GM18511 (cell line): ENCODE data around the gene TMIGD2.
"Not testable (repeated sequence)": the region's sequence is repeated elsewhere in the genome, so short reads cannot be mapped to it uniquely, and the experiment has no call there.

Experiments
- ATAC-seq: cut with Tn5 transposase; IDR thresholded peaks from one replicate; pipeline ENCODE4 v1.9.1; 2021; ENCODE audit warnings: mild to moderate bottlenecking, moderate library complexity; ENCODE audit not compliant: unreplicated experiment

The TMIGD2 gene, protein sequence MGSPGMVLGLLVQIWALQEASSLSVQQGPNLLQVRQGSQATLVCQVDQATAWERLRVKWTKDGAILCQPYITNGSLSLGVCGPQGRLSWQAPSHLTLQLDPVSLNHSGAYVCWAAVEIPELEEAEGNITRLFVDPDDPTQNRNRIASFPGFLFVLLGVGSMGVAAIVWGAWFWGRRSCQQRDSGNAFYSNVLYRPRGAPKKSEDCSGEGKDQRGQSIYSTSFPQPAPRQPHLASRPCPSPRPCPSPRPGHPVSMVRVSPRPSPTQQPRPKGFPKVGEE

DNA sequence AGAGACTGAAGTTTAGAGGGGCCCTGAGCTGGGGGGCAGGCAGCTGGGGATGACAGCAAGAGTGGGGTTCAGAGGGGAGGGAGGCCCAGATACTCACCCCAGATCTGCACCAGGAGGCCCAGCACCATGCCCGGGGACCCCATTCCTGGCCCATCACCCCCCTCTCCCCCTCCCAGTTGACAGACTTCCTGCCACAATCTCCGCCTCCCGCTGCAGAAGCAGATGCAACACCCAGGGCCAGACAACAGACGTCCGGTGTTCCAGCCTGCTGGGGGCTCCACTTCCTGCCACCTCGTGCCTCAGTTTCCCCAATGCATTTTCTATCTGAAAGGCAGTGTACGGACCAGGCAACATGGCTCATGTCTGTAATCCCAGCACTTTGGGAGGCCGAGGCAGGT is at the start of gene TMIGD2:
Gene TMIGD2, minus strand, starts transcription at position 147 of the 398 bp plus-strand sequence. Its CDS starts 4 bp downstream, at position 143.
- ATAC-seq = no peak

DNA sequence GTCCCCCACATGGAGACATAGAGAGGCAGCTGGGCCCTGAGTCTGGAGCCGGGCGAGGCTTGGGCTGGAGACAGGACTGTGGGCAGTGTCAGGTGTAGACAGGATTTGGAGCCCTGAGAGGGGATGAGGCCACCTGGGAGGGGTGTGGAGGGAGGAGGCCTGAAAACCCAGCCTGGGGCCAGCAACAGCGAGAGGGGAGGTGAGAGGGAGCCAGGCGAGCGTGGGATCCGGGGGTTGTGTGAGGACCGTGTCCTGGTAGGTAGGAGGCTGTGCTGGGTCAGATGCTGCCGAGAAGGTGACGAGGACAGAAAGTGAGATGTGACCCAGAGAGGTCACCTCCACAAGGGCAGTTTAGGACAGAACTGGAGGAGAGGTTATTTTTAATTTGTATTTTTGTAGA is 48.5 kb upstream of the TMIGD2 start:
- no peak for ATAC-seq

DNA sequence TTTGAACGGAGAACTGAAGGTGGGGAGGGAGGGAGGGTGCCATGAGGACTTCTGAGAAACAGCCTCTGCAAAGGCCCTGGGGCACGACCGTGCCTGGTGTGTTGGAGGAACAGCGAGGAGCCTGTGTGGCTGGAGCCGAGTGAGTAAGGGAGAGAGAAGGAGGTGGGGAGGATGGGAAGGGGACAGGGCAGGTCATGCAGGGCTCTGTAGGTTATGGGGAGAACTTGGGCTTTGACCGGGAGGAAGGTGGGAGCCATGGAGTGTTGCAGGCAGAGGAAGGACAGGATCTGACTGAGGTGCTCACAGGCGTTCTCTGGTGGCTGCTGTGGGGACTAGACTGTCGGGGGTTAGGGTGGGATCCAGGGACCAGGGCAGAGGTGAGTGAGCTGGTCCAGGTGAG is 47.9 kb upstream of the TMIGD2 start:
- no peak for ATAC-seq

DNA sequence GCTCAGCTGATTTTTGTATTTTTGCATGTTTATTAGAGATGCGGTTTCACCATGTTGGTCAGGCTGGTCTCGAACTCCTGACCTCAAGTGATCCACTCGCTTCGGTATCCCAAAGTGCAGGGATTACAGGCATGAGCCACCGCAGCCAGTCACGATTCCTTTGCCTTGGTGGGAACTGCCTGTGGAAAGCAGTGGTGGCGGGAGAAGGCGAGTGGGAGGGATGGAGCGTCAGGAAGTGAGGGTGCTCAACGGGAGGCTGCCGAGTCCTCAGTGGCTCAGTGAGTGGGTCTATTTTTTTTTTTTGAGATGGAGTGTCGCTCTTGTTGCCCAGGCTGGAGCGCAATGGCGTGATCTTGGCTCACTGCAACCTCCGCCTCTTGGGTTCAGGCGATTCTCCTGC is 47.0 kb upstream of the TMIGD2 start:
- ATAC-seq = not testable (repeated sequence)

DNA sequence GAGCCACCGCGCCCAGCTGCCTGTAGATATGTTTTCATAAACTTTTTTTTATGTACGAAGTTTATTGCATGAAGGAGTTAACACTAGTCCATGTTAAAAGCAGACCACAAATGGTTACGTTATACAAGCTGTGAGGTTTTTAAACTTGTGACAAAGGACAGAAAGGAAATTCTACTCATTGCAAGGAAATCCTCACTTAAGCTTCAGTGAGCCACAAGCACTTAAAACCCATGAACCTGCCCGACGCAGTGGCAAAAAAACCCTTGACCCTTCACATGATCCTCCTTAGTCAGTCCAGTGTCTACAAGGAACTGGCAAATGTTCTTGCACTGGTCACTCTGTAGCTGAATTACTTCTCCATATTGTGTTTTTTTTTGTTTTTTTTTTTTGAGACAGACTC is 45.3 kb upstream of the TMIGD2 start:
- no peak for ATAC-seq

DNA sequence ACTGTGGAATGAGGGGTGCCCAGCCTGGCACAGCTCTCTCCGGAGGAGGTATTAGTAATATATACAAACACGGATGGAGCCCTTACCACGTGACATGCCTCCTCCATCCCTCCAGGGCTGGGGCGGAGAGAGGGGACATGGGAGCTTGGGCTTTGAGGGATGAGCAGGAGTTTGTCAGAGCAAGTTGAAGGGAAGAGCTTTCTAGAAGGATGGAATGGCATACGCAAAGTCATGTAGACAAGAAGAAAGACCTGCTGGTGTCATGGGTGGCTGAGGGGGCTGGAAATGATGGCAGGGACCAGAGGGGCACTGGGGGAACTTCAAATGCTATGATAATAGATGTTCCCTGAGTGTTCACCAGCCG is 43.8 kb upstream of the TMIGD2 start:
- no peak for ATAC-seq

DNA sequence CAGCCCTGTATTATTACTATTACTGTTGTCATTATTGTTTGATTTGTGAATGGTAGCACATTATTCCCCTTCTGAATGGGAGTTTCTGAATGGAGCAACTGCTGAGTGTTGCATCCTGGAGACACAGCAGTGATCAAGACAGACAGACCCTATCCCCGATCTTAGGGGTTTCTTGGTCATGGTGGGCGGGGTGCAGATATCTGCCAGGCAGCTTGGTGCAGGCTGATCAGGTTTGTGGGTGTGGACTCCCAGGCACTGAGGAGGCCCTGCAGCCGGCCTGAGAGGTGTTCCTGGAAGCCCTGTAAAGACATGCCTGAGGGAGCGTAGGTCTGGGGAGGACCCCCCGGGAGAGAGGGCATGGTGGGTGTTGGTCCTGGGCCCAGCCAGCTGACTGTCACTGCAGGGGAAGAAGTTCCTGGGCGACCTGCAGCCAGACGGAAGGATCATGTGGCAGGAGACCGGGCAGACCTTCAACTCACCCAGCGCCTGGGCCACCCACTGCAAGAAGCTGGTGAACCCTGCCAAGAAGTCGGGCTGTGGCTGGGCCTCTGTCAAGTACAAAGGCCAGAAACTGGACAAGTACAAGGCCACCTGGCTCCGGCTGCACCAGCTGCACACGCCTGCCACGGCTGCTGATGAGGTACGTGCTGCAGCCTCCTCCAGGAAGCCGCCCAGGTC is 43.3 kb upstream of the TMIGD2 start:
- ATAC-seq = no peak

DNA sequence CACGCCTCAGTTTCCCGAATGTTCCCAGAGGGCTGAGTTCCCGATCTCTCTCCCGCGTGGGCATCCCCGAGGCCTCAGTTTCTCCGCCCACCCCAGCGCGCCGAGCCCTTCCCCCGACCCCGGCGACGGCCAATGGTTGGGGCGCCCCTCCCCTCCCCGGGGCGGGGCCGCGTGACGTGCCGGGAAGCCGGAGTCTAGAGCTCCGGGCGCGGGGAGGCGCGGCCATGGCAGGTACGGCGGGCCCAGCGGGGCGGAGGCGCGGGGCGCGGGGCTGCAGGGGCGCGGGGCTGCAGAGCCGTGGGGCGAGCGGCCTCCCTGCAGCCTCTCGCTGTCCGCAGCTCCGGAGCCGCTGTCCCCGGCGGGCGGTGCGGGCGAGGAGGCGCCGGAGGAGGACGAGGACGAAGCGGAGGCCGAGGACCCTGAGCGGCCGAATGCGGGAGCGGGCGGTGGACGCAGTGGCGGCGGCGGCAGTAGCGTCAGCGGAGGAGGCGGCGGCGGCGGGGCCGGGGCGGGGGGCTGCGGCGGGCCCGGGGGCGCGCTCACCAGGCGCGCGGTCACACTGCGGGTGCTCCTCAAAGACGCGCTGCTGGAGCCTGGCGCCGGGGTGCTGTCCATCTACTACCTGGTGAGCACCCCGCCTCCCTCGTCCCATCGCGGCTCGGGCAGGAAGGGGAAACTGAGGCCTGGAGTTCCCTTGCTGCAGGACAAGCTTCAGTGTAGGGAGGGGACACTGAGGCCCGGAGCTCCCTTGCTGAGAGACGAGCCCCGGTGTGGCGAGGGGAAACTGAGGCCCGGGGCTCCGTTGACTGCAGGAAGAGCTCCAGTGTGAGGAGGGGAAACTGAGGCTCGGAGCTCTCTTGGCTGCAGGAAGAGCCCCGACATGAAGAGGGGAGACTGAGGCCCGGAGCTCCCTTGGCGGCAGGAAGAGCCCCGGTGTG is 41.5 kb upstream of the TMIGD2 start, which contains the start of gene MPND:
Gene MPND, plus strand, starts transcription at position 193 of the 938 bp plus-strand sequence. Its CDS starts 32 bp downstream, at position 225.
- peak; percentile 63 for ATAC-seq

DNA sequence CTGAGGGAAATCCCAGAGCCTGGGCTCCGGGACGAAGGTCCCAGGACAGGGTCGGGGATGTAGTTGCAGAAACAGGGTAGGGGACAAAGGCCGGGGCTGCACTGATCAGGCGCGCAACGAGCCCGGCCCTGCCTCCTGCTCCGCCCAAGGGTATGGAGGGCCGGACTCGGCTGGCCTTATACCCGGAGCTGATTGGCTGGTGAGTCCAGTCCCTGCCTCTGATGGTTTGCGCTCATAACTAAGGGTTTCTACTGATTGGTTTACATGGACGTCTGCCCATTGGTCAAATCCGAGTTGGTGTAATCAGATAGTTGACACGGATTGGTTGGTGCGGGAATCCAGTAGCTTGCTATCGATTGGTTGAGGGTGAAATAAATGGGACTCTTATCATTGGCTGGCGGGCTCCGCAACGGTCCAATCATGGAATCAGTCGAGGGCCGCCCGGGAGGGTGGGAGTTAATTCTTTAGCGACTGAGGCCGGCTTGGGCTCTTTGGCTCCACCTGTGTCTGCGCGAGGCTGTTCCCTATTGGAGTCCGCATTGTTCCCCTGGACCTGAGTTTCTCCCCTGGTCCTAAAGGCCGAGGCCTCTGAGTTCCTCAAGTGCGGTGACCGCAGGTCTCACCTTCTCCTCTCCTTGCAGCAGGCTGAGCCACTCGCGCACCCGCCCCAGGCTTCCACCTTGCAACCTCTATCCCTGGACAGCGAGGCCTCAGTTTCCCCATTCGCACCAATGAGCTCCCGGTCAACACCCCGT is 40.6 kb upstream of the TMIGD2 start:
- ATAC-seq = peak; percentile 87

DNA sequence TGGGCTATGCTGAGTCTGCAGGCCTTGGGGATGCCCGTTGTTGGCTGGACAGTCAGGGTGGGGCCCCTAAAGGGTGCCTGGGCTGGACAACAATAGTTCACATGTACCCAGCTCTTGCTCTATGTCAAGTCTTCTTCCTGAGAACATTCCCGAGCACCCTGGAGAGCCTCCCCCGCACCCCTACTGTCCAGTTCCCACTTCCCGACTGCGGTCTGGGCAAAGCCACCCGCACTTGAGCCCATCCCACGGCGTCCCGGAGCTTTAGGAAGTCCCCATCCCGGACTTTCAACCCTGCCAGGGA is 40.1 kb upstream of the TMIGD2 start:
- ATAC-seq = no peak

DNA sequence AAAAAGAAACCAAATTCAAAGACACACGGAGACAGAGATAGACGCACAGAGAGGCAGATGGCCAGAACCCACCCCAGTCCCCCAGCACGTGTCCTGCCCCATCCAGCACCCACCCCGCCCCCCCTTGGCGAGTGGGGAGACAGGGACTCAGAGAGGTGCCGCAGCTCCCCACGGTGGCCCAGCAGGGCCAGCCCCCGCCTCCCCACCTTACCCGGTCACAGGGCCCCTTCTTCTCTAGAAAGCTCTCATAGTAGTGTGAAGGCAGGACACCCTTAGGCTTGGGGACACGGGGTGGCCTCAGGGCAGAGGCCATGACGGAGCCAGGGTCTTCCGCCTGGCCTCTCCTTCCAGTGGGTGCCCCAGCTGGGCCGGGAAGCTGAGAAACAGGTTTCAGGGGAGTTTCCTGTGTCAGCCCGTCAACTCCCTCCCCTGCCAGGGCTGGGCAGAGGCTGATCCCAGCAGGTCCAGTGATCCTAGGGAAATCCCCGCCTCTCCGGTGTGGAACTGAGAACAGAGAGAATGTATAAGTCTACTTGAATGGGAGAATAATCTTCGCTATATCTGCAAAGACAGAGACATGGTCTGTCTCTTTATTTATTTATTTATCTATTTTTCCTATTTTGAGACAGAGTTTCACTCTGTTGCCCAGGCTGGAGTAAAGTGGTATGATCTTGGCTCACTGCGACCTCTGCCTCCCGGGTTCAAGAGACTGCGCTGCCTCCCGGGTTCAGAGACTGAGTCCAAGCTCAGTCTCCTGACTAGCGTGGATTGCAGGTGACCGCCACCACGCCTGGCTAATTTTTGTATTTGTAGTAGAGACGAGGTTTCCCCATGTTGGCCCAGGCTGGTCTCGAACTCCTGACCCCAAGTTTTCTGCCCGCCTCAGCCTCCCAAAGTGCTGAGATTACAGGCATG is 36.5 kb upstream of the TMIGD2 start, which contains the start of gene STAP2:
Gene STAP2, minus strand, starts transcription at position 387 of the 915 bp plus-strand sequence. Its CDS starts 74 bp downstream, at position 313.
- no peak for ATAC-seq

DNA sequence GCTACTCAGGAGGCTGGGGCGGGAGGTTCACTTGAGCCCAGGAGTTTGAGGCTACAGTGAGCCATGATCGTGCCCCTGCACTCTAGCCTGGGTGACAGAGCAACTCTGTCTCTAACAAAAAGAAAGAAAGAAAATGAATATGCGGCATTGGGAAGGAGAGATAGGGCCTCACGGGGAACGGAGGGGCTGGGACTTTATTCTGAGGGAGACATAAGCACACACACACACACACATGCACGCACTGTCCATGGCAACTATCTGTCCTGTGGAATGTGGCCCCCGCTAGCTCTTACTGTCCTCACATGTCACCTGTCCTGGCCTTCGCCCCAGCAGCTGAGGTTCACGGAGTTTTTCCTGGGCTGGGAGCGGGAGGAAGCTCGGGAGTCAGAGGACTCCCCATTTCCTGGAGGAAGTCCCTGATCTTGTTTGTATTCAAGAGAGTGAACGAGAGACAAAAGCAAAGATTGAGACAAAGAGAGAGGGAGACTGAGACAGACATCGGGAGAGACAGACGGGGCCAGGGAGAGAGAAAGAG is 35.8 kb upstream of the TMIGD2 start:
- ATAC-seq = no peak

DNA sequence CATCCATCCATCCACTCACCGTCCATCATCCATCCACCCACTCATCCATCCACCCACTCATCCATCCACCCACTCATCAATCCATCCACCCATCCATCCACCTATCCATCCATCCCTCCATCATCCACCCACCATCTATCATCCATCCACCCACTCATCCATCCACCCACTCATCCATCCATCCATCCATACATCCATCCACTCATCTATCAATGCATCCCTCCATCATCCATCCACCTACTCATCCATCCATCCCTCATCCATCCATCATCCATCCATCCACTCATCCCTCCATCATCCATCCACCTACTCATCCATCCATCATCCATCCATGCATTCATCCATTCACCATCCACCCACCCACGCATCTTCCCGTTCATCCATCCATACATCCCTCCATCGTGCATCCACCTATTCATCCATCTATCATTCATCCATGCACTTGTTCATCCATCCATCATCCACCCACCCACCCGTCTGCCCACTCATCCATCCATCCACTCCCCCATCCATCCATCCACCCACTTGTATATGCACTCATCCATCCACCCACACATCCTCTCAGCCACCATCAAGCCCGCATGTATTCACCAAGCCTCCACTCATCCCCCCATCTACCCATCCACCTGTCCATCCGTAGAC is 32.9 kb upstream of the TMIGD2 start:
- ATAC-seq = no peak

DNA sequence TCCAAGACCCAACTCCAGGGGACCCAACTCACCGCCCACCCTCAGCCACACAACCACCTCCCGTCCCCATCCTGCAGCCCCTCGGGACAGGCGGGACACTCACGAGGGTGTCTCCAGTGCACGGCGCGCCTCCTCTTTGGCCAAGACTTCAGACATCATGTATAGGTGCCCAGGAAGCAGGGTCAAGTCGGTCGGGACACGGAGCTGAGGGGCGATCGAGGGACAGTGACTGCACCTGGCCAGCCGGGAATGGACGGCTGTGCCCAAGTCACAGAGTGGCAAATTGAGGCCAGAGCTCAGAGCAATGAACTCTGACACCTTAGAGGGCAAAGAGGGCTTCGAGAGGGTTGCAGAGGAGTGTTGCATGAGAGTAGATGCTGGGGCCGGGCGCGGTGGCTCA is 27.7 kb upstream of the TMIGD2 start:
- ATAC-seq = no peak

DNA sequence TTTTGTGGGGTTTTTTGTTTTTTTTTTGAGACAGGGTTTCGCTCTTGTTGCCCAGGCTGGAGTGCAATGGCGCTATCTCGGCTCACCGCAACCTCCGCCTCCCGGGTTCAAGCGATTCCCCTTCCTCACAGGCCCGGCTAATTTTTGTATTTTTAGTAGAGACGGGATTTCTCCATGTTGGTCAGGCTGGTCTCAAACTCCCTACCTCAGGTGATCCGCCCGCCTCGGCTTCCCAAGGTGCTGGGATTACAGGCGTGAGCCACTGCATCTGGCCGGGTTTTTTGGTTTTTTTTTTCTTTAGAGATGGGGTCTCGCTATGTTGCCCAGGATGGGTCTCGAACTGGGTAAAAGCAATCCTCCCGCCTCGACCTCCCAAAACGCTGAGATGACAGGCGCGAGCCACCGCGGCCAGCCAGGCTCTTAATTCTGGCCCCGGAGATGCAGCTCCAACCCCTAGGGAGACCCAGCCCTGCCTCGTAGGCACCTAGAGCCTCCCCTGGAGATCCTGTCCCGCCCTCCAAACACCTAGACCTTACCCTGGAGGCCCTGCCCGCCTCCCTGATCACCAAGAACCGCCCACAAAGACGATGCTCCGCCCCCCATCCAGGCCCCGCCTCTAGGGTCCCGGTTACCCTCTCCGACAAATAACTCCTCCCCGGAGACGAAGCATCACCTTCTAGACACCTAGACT is 26.9 kb upstream of the TMIGD2 start:
- not testable (repeated sequence) for ATAC-seq

DNA sequence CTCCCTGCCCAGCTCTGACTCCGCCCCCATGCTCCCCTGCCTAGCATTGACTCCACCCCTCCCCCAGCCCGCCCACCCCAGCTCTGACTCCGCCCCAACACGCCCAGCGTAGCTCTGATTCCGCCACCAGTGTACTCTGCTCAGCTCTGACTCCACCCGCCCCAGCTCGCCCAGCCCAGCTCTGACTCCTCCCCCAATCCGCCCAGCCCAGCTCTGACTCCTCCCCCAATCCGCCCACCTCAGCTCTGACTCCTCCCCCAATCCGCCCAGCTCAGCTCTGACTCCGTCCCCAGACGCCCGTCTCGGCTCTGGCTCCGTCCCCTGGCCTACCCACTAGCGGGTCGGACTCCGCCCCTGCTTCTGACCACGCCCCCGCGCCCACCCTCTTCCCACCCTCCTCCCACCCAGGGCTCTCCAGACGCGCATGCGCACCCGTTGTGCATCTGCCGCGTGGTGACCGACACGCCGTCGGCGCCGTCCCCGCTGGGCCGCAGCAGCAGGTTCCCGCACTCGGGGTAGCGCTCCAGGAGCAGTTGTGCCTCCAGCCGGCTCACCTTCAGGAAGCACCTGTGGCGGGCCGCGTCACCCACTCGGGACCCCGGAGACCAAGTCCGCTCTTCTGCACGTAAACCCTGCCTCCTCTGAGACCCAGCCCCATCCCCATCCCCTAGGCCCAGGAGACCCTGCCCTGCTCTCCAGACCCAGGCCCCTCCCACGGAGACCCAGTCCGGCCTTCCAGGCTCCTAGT is 26.2 kb upstream of the TMIGD2 start:
- peak; percentile 75 for ATAC-seq

DNA sequence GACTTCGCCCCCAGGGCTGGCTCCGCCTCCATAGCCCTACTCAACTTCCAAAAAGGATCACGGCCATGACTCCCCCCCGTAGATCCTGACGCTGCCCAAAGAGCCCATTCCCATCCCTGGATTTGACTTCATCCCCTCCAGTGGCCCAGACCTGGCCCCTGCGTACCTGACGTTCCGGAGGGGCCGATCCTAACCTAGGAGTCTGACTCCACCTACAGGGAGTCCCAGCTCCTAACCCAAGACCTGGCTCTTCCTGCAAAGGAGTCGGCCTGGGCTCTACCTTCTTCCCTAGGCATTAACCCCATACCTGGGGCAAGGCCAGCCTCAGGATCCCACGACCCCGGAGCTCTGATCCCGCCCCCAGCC is 25.7 kb upstream of the TMIGD2 start:
- ATAC-seq = peak; percentile 19
